Measurements from ENCODE around the gene API5.
"Not testable (repeated sequence)": the region's sequence is repeated elsewhere in the genome, so short reads cannot be mapped to it uniquely, and the experiment has no call there.

Gene API5

DNA sequence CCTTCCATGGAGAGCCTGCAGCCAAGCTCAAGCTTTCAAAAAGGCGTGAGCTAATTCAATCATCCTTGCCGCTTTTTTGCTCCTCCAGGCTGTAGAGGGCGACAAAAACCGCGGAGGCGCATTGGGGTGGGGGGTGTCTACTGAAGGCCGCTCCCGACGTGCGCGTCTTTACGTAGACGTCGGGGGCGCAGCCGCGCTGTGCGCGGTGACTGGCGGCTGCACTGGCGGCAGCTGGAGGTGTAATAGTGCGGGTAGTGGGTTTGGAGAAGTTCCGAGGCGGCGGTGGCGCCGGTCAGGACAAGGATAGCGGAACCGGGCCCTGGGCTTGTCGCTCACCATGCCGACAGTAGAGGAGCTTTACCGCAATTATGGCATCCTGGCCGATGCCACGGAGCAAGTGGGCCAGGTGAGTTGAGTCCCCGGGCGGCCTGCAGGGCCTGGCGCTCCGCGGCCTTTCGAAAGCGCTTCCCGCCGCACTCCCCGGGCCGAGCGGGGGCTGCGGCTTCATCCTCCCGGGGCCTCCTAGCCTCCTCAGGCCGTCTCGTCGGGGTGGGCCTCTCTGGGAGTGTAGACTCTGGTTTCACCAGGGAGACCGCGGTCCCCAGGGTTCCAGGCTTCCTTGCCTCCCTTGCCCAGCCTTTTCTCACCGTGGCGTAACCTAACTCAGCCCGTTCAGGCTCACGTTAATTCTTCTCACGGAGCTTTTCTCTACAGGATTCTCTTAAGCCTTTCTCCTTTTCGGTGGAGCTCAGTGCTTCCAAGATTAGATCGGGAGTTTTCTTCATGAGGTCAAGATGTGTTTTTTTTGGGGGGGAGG, at the start of gene API5:
TSS of gene API5 (plus strand) at position 206 of the 817 bp plus-strand sequence. CDS start at position 338, 132 bp downstream.
- DNase-seq (ENCODE audit: low read depth in 2 of 2), result peak; percentile 87 to 89

DNA sequence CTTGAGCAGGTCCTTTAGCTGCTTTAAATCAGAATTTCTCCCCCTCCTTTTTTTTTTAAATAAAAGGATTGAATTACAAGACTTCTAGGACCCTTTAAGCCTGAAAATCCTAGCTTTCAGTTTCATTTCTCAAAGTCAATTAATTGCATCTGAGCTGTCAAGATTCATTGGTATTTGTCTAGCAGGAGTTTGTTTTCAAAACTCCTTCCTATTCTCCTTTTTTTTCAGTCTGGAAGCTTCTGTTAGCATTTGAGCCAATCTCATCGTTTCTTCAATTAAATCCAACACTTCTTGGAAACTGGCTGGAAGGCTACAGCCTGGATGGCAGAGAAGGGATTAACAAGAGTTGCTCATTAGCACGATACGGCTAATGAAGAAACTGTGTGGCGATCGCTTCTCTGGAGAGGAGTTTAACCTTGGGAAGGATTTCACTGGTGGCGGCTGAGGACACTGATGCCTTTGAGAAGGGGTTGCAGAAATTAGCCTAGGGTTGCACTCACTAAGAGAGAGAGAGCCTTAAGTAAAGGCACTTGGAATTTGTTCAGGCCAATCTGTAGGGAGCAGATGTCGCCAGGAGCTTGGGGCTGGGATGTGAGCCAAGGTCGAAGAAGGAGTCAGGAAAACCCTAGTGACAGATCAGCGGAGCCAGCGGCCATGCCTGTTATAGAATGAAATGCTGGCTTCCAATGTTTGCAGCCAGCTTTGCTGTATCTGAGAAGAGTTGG, 43.8 kb upstream of the API5 start:
- no peak for DNase-seq (ENCODE audit: low read depth in 2 of 2)

DNA sequence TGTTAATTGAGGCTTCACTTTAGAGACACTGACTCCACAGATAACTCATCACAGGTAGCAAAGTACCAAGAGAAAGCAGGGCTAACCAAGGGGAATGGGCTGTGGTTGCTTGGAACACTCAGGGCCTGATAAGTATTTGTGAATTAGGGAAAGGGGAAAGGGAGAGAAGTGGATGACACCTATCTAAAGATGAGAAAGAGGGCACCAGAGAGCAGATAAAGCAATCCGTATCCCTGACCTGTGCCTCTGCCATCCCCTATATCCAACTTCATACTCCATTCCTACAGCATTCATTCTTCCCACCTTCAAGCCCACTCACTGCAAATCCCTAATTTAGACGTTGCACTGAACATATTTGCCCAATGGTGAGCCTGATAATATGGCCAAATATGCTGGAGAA, 43.0 kb upstream of the API5 start:
- no peak for DNase-seq (ENCODE audit: low read depth in 2 of 2)

DNA sequence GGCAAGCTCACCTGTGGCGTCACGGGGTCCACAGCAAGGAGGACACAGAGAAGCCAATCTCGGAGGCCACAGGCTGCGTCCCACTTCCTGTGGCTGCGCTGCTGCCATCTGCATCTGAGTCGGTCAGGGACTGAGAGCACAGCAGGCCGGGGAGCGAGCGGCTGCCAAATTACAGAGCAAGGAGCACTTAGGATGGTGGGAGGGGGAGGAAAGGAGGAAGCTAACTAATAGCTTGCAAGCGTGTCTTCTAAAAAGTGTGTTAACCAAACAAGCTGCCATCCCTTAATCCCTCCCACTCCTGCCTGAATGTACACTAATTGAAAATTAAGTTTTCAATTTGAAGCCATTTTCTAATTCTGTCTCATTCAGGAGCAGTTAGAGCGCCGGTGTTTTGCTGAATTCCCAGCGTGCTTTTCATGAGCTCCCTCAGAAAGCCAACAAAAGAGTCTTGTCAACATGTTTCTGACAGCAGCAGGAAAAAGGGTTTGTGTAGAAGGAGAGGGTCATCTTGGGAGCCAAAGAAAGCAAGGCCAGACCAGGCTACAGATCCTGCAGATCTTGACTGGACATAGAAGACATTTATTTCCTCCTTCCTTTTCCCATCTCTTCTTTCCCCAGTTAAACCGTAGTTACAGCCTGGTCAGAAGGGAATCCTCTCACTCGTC, 42.4 kb upstream of the API5 start:
- no peak for DNase-seq (ENCODE audit: low read depth in 2 of 2)

DNA sequence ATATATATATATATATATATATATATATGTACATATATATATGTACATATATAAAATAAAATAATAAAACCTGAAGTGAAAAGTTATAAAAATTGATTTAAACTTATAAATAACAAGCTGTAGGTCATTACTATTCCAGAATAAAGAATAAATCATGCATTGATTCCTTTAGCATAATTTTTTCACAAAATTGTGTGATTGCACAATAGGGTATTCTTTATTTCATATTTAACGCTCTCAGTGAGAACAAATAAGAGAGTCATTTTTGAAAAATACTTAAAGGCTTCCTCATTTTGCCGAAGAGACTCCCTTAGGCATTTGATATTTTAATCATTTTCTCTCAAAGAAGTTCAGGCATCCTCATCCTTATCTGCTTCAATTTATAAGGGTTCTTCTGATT, 41.3 kb upstream of the API5 start:
- no peak for DNase-seq (ENCODE audit: low read depth in 2 of 2)

DNA sequence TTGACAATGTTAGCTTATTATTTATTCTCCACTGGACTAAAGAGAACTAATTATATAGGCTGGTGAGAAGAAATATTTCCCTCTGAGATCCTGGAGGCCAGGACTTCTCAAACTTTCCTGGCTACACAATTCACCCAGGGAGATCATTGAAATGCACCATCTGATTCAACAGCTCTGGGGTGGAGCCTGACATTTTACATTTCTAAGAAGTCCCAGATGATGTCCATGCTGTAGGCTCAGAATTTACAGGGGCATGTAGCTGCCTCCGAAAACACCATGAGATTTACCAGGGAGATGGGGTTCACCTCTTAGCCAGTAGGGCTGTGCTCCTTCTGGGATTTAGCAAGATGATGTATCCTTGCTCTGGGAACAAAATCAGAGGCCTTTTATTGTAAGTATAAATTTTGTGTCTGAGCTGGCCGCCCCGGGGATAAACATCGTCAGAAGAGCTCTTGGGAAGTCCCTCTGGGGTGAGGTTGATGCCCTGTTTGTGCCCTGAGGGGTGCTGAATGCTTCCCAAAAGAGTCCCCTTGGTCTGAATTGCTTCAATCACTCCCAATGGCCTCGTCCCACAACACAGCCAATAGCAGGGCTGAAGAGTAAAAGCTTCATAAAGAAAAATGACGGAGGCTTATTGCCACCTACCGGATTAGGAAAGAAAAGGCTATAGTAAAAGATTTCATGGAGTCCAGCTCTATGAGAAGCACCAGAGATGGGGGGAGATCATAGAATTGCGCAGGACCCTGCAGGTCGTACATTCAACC, 33.4 kb upstream of the API5 start:
- no peak for DNase-seq (ENCODE audit: low read depth in 2 of 2)

DNA sequence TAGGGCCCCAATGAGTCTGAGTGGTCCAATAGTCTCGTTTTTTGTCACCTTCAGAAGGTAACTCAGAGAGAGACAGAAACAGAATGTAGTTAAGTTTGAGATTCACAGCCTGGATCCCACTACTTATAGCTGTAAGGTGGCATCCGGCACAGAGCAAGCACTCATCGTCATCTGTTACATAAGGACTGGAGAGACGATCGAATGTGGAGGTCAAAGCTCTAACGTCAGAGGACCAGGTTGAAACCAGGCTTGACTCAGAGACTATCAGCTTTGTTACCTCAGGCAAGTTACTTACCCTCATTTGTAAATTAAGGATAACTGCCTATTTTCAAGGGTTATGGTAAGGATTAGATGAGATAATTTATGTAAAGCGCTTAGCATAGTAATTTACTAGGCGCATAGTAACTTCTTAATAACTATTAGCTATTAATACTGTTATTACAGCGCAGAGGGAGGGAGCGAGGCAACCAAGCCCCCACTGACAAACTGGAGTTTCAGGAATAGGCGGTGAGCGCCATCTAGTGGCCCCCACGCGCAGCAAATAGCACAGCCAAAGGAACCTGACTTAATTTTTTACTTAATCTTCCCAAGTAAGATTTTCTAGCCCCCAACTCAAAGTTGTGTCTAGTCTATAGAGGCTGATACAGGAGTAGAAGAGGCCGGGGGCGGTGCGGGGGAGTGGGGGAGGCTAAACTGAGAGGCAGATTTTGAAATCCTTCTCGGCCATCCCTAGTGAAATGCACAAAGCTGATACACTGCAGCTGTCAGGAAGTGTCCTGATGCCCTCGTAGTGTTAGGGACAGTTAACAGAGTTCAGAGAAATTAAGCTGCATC, 29.0 kb upstream of the API5 start:
- no peak for DNase-seq (ENCODE audit: low read depth in 2 of 2)

DNA sequence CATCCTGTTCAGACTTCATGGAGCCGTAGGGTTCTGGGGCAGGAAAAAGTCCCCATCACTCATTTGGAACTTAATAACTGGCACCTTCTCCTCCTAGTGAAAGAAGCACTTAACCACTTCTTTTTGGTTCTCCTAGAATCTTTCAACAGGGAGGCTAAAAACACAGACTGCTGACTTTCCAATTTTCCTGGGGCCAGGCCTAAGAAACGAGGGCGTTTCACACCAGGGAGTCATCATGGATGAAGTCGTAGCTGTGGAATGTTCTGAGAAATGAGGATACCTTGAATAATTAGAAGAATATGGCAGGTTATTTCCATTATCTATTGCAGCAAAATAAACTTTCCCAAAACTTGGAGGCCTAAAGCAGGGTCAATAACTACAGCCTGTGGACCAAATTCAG, 26.0 kb upstream of the API5 start:
- no peak for DNase-seq (ENCODE audit: low read depth in 2 of 2)

DNA sequence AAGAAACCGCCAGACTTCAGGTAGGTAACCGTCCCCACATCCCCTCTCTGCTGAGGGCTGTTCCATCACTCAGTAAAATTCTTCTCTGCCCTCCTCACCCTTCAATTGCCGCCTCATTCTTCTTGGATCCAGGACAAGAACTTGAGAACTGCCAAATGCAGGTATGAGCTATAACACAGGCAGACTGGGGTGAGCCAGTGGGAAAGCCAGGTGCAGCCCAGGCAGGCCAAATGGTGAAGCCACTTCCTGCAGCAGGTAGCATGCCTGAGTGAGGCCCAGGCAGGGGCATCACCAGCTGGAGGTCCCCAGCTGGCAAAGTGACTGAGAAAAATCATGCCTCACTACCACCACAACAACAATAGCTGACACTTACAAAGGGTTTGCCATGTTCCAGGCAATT, 22.4 kb upstream of the API5 start:
- DNase-seq (ENCODE audit: low read depth in 2 of 2), result no peak

DNA sequence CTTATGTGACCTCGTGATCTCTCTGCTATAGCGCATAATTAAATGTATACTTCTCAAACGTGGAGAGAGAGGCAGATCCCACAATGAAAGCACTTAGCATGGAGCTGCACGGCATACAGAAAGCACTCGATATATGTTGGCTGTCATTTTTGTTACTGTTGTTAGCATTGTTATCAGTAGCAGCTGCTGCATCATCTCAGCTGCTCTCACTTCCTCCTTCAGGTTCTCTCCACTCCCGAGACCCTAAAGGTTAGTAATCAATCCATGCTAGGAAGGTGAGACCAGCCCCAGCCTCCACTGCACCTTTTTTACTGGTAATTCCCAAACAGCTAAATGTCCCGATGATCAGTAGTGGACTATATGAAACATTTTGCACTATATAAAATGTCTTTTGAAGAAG, 13.4 kb upstream of the API5 start:
- no peak for DNase-seq (ENCODE audit: low read depth in 2 of 2)

DNA sequence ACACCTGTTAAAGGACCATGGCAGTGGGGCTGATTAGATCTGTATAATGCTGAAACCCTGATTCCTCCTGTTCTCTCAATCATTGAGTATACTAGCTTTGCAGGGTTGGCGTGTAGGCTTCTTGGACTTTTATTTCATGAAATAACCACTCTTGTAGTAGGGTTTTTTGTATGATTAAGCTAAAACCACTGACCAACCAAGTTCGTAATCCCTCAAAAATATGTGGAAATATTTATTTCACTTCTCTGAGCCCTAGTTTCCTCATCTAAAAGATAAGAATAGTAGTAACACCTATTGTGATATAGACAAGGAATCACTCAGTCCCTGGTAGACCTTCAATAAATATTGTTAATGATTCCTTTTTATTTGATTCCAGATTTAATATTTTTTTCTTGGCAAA, 4.2 kb downstream of the API5 start:
- DNase-seq (ENCODE audit: low read depth in 2 of 2), result no peak

DNA sequence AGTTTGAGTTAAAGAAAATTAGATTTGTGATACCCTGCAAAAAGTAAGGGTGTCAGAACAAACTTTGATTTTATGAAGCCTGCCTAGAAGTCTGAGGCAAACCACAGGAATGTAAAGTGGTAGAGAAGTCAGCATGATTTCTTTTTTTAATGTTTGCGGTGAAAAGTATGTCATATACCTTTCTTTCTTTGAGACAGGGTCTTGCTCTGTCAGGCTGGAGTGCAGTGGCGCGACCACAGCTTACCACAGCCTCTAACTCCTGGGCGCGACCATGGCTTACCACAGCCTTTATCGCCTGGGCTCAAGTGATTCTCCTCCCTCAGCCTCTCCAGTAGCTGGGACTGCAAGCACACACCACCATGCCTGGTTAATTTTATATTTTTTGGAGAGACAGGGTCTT, 4.7 kb downstream of the API5 start:
- no peak for DNase-seq (ENCODE audit: low read depth in 2 of 2)

DNA sequence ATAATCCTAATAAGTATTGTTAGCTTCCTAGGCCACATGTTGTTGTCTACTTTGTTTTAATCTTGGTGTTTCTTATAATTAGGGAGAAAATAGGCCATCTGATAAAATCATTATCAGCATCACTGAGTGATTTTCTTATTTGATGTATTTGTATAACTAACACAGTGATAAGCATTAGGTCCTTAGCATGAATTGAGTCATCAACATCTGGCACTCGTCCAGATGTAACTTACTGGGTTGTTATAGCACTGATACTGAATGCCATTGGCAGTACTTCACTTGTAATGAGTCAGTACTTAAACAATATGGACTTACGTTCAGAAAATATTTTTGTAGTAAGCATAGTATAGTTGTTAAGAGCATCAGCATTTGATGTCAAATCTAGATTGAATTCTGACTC, 16.2 kb downstream of the API5 start:
- DNase-seq (ENCODE audit: low read depth in 2 of 2), result no peak

DNA sequence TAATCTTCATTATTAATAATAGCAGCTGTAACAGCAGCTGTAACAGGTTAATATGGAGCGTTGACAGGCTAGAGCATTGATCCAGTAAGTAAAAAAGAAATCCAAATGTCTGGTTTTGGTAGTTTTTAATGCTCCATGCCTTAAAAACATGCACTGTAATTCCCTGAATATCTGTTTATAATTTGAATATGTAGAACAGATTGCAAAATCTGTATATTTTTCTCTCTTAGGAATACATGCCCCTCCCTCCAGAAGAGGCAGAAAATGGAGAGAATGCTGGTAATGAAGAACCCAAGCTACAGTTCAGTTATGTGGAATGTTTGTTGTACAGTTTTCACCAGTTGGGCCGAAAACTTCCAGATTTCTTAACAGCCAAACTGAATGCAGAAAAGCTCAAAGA, 16.7 kb downstream of the API5 start:
- no peak for DNase-seq (ENCODE audit: low read depth in 2 of 2)

DNA sequence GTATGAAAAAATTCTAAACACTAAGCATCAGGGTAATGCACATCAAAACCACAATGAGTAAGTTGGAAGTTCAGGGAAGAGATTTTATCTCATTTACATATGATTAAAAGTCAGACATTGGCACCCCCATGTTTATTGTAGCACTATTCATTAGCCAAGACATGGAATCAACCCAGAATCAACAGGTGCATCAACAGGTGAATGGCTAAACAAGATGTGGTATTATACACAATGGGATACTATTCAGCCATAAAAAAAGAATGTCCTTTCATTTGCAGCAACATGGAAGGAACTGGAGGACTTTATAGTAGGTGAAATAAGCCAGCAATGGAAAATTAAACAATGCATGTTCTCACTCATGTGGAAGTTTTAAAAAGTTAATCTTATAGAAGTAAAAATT, 29.4 kb downstream of the API5 start:
- no peak for DNase-seq (ENCODE audit: low read depth in 2 of 2)

DNA sequence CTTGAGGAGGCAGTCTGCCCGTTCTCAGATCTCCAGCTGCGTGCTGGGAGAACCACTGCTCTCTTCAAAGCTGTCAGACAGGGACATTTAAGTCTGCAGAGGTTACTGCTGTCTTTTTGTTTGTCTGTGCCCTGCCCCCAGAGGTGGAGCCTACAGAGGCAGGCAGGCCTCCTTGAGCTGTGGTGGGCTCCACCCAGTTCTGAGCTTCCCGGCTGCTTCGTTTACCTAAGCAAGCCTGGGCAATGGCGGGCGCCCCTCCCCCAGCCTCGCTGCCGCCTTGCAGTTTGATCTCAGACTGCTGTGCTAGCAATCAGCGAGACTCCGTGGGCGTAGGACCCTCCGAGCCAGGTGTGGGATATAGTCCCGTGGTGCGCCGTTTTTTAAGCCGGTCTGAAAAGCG, 39.6 kb downstream of the API5 start:
- not testable (repeated sequence) for DNase-seq (ENCODE audit: low read depth in 2 of 2)

DNA sequence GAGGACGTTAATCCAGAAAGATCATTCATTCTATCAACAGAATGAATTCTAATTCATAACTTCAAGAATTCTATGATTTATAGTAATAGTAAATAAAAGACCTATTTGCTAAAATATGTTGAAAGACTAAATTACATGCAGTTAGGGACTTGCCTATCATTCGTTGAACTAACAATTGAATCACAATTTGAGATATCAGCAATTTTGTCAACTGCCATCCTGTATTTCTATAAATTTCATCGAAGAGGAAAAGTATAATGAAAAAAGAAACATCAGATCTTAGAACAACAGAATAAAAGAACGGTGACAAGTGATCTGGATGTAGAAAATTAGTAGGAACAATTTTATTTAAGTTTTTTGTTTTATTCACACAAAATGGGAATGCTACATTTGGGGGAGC, 42.5 kb downstream of the API5 start:
- DNase-seq (ENCODE audit: low read depth in 2 of 2), result no peak

DNA sequence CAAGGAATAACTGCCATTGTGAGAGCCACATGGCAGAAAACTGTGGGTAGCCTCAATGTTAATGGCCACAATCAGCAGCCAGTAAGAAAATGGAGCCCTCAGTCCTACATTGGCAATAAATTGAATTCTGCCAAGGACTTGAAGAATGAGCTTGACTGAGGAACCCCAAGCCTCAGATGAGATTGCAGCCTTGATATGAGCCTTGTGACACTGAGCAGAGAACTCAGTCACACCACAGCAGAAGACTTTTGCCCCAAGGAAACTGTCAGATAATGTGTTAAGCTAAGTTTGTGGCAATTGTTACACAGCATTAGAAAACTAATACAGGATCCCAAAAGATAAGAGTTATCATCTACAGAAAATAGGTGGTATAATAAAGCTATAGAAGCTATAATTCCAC, 44.5 kb downstream of the API5 start:
- no peak for DNase-seq (ENCODE audit: low read depth in 2 of 2)

DNA sequence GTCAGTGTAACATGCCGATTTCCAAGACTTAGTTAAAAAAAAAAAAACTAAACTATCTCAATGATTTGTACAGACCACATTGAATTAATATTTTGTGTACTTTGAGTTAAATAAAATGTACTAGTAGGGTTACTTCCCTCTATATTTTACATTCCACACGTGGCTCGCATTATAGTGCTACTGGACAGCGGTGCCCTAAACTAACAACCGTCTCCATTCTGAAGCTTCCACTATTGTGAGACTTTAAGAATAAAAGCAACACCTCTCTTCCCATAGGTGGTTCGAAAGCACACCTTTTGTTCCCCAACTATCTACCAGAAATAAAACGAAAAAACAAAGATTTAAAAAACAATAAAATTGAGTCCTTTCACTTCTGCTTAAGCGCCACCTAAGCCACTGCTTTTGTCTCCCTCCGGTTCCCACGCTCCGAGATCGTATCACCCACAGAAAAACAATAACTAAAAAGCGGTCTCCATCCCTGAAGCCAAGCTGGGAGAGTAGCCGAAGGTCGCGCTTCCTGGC, 46.5 kb downstream of the API5 start:
- DNase-seq (ENCODE audit: low read depth in 2 of 2), result no peak

DNA sequence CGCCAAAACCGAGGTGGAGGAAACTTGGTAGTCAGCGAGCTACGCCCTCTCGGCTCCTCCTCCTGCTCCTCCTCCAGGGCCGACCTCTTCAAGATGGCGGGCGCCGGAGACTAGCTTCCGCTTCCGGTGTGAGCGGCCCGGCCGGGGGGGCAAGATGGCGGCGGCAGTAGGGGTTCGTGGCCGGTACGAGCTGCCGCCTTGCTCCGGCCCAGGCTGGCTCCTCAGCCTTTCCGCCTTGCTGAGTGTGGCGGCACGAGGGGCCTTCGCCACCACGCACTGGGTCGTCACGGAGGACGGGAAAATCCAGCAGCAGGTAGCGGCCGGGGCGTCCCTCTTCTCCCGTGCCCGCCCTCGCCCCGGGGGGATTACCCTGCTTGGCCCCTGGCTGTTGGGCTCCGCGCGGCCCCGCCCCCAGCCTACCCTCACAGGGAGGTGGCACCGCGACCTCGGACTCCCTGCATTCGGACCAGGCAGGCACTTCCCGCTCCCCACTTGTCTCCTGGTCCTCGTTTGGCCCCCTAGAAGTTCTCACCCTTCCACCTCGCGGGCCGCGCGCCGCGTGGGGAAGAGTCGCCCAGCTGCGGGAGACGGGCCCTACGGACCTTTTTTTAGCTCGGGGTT, 47.1 kb downstream of the API5 start, which contains the start of gene TTC17:
TSS of gene TTC17 (plus strand) at position 120 of the 621 bp plus-strand sequence. CDS start at position 155, 35 bp downstream.
- DNase-seq (ENCODE audit: low read depth in 2 of 2), result peak; percentile 86 to 87
